Measurements from ENCODE around the gene NOVA2. TPM values are rescaled to one million over a fixed set of nuclear protein-coding genes. Genes with fewer than 3 reads are reported as not detected.
A peak's percentile ranks its signal among the peaks of the same experiment; 100 is the strongest.

The NOVA2 gene
- total and polyA plus RNA-seq, 9 of the 15 experiments (the other 6 are each of a cell fraction or from before 2014, with no cell fraction given), result not detected

- DNase-seq (ENCODE audit: extremely low read depth in 1 of 4, low spot score in 3 of 4), result no peak
- under 1% methylated on average over 8 of the region's 11 CpGs for whole genome bisulfite sequencing (ENCODE audit: insufficient coverage, low coverage, missing lambda C conversion rate)
- H3K27me3 ChIP-seq (ENCODE audit: control insufficient read depth in 2 of 2, insufficient read depth in 2 of 2, low read length in 2 of 2), result peaks cover 24 to 42% of the 10 kb centered on the region in 2 experiments
- no peak overlapping the region for H3K27ac ChIP-seq (ENCODE audit: extremely low read depth, low read depth, low read length)
- no TSS peak for BruUV-seq (replicated peaks)
- no peak overlapping the region for H3K4me3 ChIP-seq
- H2AFZ ChIP-seq (ENCODE audit: low read depth, low read length), result no peak overlapping the region
- peaks cover 0 to 21% of the 10 kb centered on the region in 2 experiments; a peak in 2 of 5 replicates for H3K4me1 ChIP-seq (replicated peaks in 1 of 2; ENCODE audit: control insufficient read depth in 2 of 2, insufficient read depth in 2 of 2, low read length in 2 of 2)
- H3K9ac ChIP-seq (ENCODE audit: insufficient read depth in 1 of 2, low read depth in 2 of 2, low read length in 2 of 2), result no peak overlapping the region
- ATAC-seq, result no peak
- no peaks in the 10 kb centered on the region for H3K9me1 ChIP-seq (ENCODE audit: control insufficient read depth, insufficient read depth, low read length)
- TF ChIP-seq RFX1 (IDR thresholded peaks at IDR 0.05), result peak; percentile 68
- no peak for TF ChIP-seq ESRRB (CRISPR knock-in tag; IDR thresholded peaks at IDR 0.05; ENCODE audit: borderline replicate concordance)
- TF ChIP-seq FOXP1 (CRISPR knock-in tag; IDR thresholded peaks at IDR 0.05), result no peak
- no peak for TF ChIP-seq ZNF583 (CRISPR knock-in tag; IDR thresholded peaks at IDR 0.05)
- TF ChIP-seq ID3 (CRISPR knock-in tag; IDR thresholded peaks at IDR 0.05), result no peak
- TF ChIP-seq ID3 (tag; IDR thresholded peaks at IDR 0.05), result no peak
- TF ChIP-seq ZNF224 (CRISPR knock-in tag; IDR thresholded peaks at IDR 0.05), result no peak
- no peak overlapping the region for H3K4me2 ChIP-seq (ENCODE audit: insufficient read depth, low read length)
- no peaks in the 10 kb centered on the region for H3K79me2 ChIP-seq (ENCODE audit: control insufficient read depth, insufficient read depth, low read length)
- intact Hi-C loops (cut with micrococcal nuclease) (no loop called here), in situ Hi-C loops (cut with MboI) (no loop called here)
- no peaks in the 10 kb centered on the region for H3K9me3 ChIP-seq (replicated peaks; ENCODE audit: control insufficient read depth, insufficient read depth, low read depth, low read length)
- peaks cover 13% of the 10 kb centered on the region for H4K20me1 ChIP-seq (replicated peaks; ENCODE audit: control insufficient read depth, insufficient read depth, low read length)
- no peak for FAIRE-seq
- POLR2A ChIA-PET, result no interaction called here
- no peaks in the 10 kb centered on the region for H3K36me3 ChIP-seq (ENCODE audit: control insufficient read depth, insufficient read depth, low read length)
- CTCF ChIA-PET (ENCODE audit: low intra/inter-chr PET ratio), result no interaction called here
These were observed 1.8 kb upstream of the NOVA2 start for GRCh38 chr19:45975306-45976070.
